H1 (cell line): Measurements from ENCODE around the gene ABL1. TPM values are rescaled to one million over a fixed set of nuclear protein-coding genes. Genes with fewer than 3 reads are reported as not detected.

Experiments
- CTCF ChIA-PET: fragments of 300-600 bp; sonication (Branson Sonifier 250); formaldehyde crosslinking; loops from one replicate; lab custom pipeline; 2021; ENCODE audit not compliant: partially characterized antibody; lab: Charles Lee
- POLR2A ChIA-PET: fragments of 300-600 bp; sonication (Branson Sonifier 250); formaldehyde crosslinking; loops from one replicate; lab custom pipeline; 2021; ENCODE audit warnings: inconsistent platforms; ENCODE audit not compliant: partially characterized antibody; lab: Charles Lee
- DNase-seq, 2 experiments: peaks; one replicate each; pipeline versions ENCODE4 v3.0.0 to v3.0.0-alpha.2; 2010 to 2022; ENCODE audit warnings: low spot score in 2 of 2, low read depth in 1 of 2, mixed read lengths in 1 of 2
- FAIRE-seq: peaks from 2 replicates; lab custom pipeline; 2011; peaks lifted over from hg19 to GRCh38; lab: Jason Lieb, UNC
- H2AFZ ChIP-seq: 2 replicates; pipeline ENCODE4 v1.8.1; 2012; ENCODE audit warnings: low read length, inconsistent platforms
- H2AK5ac ChIP-seq: 2 replicates; pipeline ENCODE4 v1.6.1; 2013; ENCODE audit warnings: low read depth, low read length
- H2BK120ac ChIP-seq: replicated peaks from 2 replicates; pipeline ENCODE3; 2013; ENCODE audit warnings: low read depth, low read length, inconsistent platforms
- H2BK12ac ChIP-seq: 2 replicates; pipeline ENCODE4 v1.6.1; 2013; ENCODE audit warnings: low read depth, low read length
- H2BK15ac ChIP-seq: 2 replicates; pipeline ENCODE4 v1.6.1; 2013; ENCODE audit warnings: low read length
- H2BK20ac ChIP-seq: 2 replicates; pipeline ENCODE4 v1.6.1; 2013; ENCODE audit warnings: low read length
- H2BK5ac ChIP-seq: 2 replicates; pipeline ENCODE4 v1.6.1; 2013; ENCODE audit warnings: low read depth, low read length
- H3K14ac ChIP-seq: 2 replicates; pipeline ENCODE4 v1.6.1; 2013; ENCODE audit warnings: inconsistent platforms; ENCODE audit not compliant: insufficient read length
- H3K18ac ChIP-seq: 2 replicates; pipeline ENCODE4 v1.6.1; 2013; ENCODE audit warnings: low read length; ENCODE audit errors: extremely low read depth
- H3K23ac ChIP-seq: 2 replicates; pipeline ENCODE4 v1.6.1; 2013; ENCODE audit warnings: inconsistent platforms; ENCODE audit not compliant: insufficient read length
- H3K23me2 ChIP-seq: 2 replicates; pipeline ENCODE4 v1.6.1; 2013; ENCODE audit warnings: low read depth, low read length
- H3K27ac ChIP-seq: 2 replicates; pipeline ENCODE4 v1.6.1; 2011; ENCODE audit warnings: low read depth, low read length, inconsistent platforms
- H3K27me3 ChIP-seq, 4 experiments: replicated peaks in 1 of 4; 1 replicate in 1 of 4; 2 replicates in 3 of 4; pipeline versions ENCODE4 v1.6.1 to v1.8.1; 2011 to 2013; ENCODE audit warnings: low read length in 3 of 4, mild to moderate bottlenecking in 3 of 4, inconsistent platforms in 2 of 4, mixed read lengths in 2 of 4, moderate library complexity in 1 of 4; ENCODE audit not compliant: control insufficient read depth in 3 of 4, insufficient read depth in 3 of 4; ENCODE audit errors: extremely low read depth in 1 of 4
- H3K36me3 ChIP-seq, 4 experiments: 2 replicates each; pipeline versions ENCODE4 v1.6.1 to v1.8.1; 2011 to 2013; ENCODE audit warnings: mild to moderate bottlenecking in 4 of 4, low read length in 3 of 4, moderate library complexity in 2 of 4, control low read depth in 1 of 4, inconsistent platforms in 1 of 4; ENCODE audit not compliant: insufficient read depth in 4 of 4, control insufficient read depth in 2 of 4
- H3K4ac ChIP-seq: replicated peaks from 2 replicates; pipeline ENCODE3; 2013; ENCODE audit warnings: low read length, low read depth, mixed read lengths, inconsistent platforms; ENCODE audit not compliant: insufficient read length
- H3K4me1 ChIP-seq, 4 experiments: replicated peaks in 1 of 4; 1 replicate in 1 of 4; 2 replicates in 3 of 4; pipeline versions ENCODE4 v1.6.1 to v1.8.1; 2011 to 2013; ENCODE audit warnings: low read length in 3 of 4, inconsistent platforms in 2 of 4, mixed read lengths in 1 of 4; ENCODE audit not compliant: insufficient read depth in 4 of 4, control insufficient read depth in 3 of 4
- H3K4me2 ChIP-seq, 2 experiments: 2 replicates each; pipeline versions ENCODE4 v1.6.1 to v1.8.1; 2011 to 2013; ENCODE audit warnings: low read depth in 2 of 2, low read length in 2 of 2, control low read depth in 1 of 2, inconsistent platforms in 1 of 2, mild to moderate bottlenecking in 1 of 2; ENCODE audit not compliant: insufficient read depth in 1 of 2
- H3K4me3 ChIP-seq, 4 experiments: fragments of 200-600, 300-600 bp in 1 of 4; sonication (generic), shearing (Covaris generic), sonication (Bioruptor Twin) in 1 of 4; 2 replicates each; pipeline versions ENCODE4 v1.5.1 to v1.8.1; 2011 to 2016; ENCODE audit warnings: low read length in 4 of 4, low read depth in 3 of 4, control low read depth in 2 of 4, inconsistent platforms in 2 of 4, mild to moderate bottlenecking in 2 of 4, mixed read lengths in 1 of 4, moderate library complexity in 1 of 4; ENCODE audit not compliant: insufficient read depth in 2 of 4; ENCODE audit errors: extremely low read depth in 1 of 4
- H3K56ac ChIP-seq: replicated peaks from 2 replicates; pipeline ENCODE3; 2013; ENCODE audit warnings: low read depth, mild to moderate bottlenecking, mixed read lengths, low read length, inconsistent platforms; ENCODE audit not compliant: insufficient read length
- H3K79me1 ChIP-seq: 2 replicates; pipeline ENCODE4 v1.6.1; 2013; ENCODE audit warnings: low read depth, low read length, control low read depth
- H3K79me2 ChIP-seq, 2 experiments: 2 replicates each; pipeline versions ENCODE4 v1.6.1 to v1.8.1; 2012 to 2013; ENCODE audit warnings: low read length in 2 of 2, mild to moderate bottlenecking in 2 of 2, inconsistent platforms in 1 of 2; ENCODE audit not compliant: insufficient read depth in 2 of 2, control insufficient read depth in 1 of 2
- H3K9ac ChIP-seq, 4 experiments: replicated peaks in 1 of 4; 1 replicate in 1 of 4; 2 replicates in 3 of 4; pipeline versions ENCODE4 v1.6.1 to v1.8.1; 2011 to 2013; ENCODE audit warnings: low read depth in 3 of 4, low read length in 3 of 4, control low read depth in 2 of 4, mild to moderate bottlenecking in 2 of 4, moderate library complexity in 2 of 4, inconsistent platforms in 1 of 4; ENCODE audit errors: extremely low read depth in 1 of 4
- H3K9me3 ChIP-seq, 2 experiments: 2 replicates each; pipeline versions ENCODE4 v1.6.1 to v1.8.1; 2012 to 2013; ENCODE audit warnings: mild to moderate bottlenecking in 2 of 2, moderate library complexity in 2 of 2, control low read depth in 1 of 2, inconsistent platforms in 1 of 2, low read depth in 1 of 2, low read length in 1 of 2, mixed read lengths in 1 of 2; ENCODE audit not compliant: insufficient read depth in 2 of 2
- H4K20me1 ChIP-seq, 2 experiments: replicated peaks in 1 of 2; 2 replicates each; pipeline versions ENCODE3 to v1.8.1; 2011 to 2013; ENCODE audit warnings: inconsistent platforms in 2 of 2, low read length in 2 of 2, mild to moderate bottlenecking in 1 of 2; ENCODE audit not compliant: insufficient read depth in 2 of 2, control insufficient read depth in 1 of 2
- H4K5ac ChIP-seq: 2 replicates; pipeline ENCODE4 v1.6.1; 2013; ENCODE audit warnings: low read length, low read depth, mixed read lengths, inconsistent platforms; ENCODE audit not compliant: insufficient read length
- H4K8ac ChIP-seq: 2 replicates; pipeline ENCODE4 v1.8.0; 2013; ENCODE audit warnings: mild to moderate bottlenecking, moderate library complexity, low read length, inconsistent platforms; ENCODE audit not compliant: insufficient read depth; ENCODE audit errors: extremely low read depth
- H4K91ac ChIP-seq: replicated peaks from 2 replicates; pipeline ENCODE3; 2013; ENCODE audit warnings: low read length, mixed read lengths, inconsistent platforms; ENCODE audit not compliant: insufficient read length
- BCL11A ChIP-seq, 2 experiments: IDR thresholded peaks; one replicate each; pipeline ENCODE4 v1.6.1; 2011; ENCODE audit warnings: low read depth in 2 of 2, low read length in 2 of 2, mild to moderate bottlenecking in 2 of 2
- CEBPB ChIP-seq: IDR thresholded peaks from 2 replicates; pipeline ENCODE4 v1.6.1; 2012; ENCODE audit warnings: low read depth, low read length
- EP300 ChIP-seq, 2 experiments: IDR thresholded peaks; 1 replicate in 1 of 2; 2 replicates in 1 of 2; pipeline ENCODE4 v1.6.1; 2011 to 2012; ENCODE audit warnings: low read depth in 2 of 2, low read length in 2 of 2, mild to moderate bottlenecking in 2 of 2, borderline replicate concordance in 1 of 2, inconsistent platforms in 1 of 2, moderate library complexity in 1 of 2
- JUN ChIP-seq: IDR thresholded peaks from 2 replicates; pipeline ENCODE4 v1.6.1; 2011; ENCODE audit warnings: low read depth, mild to moderate bottlenecking, improper control_type of control experiment, low read length
- KDM1A ChIP-seq: fragments of 200-600, 300-600 bp; sonication (generic); IDR thresholded peaks from 2 replicates; pipeline ENCODE4 v1.7.1; 2016; ENCODE audit warnings: mild to moderate bottlenecking, low read length, borderline replicate concordance
- KDM4A ChIP-seq: IDR thresholded peaks from one replicate; pipeline ENCODE4 v1.7.1; 2012; ENCODE audit warnings: low read depth, mild to moderate bottlenecking, moderate library complexity, low read length, inconsistent platforms; ENCODE audit not compliant: severe bottlenecking
- MAFK ChIP-seq: IDR thresholded peaks from 2 replicates; pipeline ENCODE4 v1.6.1; 2012; ENCODE audit warnings: low read depth, mild to moderate bottlenecking, improper control_type of control experiment, low read length
- NRF1 ChIP-seq: IDR thresholded peaks from 2 replicates; pipeline ENCODE4 v1.6.1; 2011; ENCODE audit warnings: mild to moderate bottlenecking, low read depth, low read length, improper control_type of control experiment
- POLR2AphosphoS5 ChIP-seq: IDR thresholded peaks from 2 replicates; pipeline ENCODE4 v1.6.1; 2011; ENCODE audit warnings: low read depth, low read length
- SIX5 ChIP-seq: IDR thresholded peaks from 2 replicates; pipeline ENCODE4 v1.6.1; 2011; ENCODE audit warnings: mild to moderate bottlenecking, low read depth, low read length
- SRF ChIP-seq: IDR thresholded peaks from 2 replicates; pipeline ENCODE4 v1.6.1; 2011; ENCODE audit warnings: mild to moderate bottlenecking, low read depth, low read length, moderate library complexity
- TAF7 ChIP-seq: optimal IDR thresholded peaks from 2 replicates; pipeline ENCODE3; 2011; ENCODE audit warnings: low read depth, mild to moderate bottlenecking, inconsistent platforms, low read length, moderate library complexity, borderline replicate concordance
- WGBS, 2 experiments: shearing (Covaris generic) in 1 of 2; methylation state at CpG; one replicate each; pipeline versions ENCODE4 v1.1.6 to v1.1.7; 2013 to 2015; ENCODE audit warnings: low lambda C conversion rate in 2 of 2, mixed read lengths in 2 of 2, inconsistent platforms in 1 of 2, low coverage in 1 of 2, missing lambda C conversion rate in 1 of 2; ENCODE audit not compliant: insufficient replicate concordance in 2 of 2, insufficient coverage in 1 of 2, insufficient read length in 1 of 2; ENCODE audit errors: extremely low coverage in 1 of 2, missing lambda C conversion rate in 1 of 2; 5-methylcytosine and 5-hydroxymethylcytosine counted together
- polyA plus RNA-seq, 7 experiments: library from polyadenylated mRNA; depleted of rRNA in 3 of 7; stranded (reverse) in 5 of 7; unstranded in 2 of 7; fragments of >200 nt in 5 of 7; fragments of 200-250 nt in 2 of 7; gene quantifications; 1 replicate in 5 of 7; 2 replicates in 1 of 7; 4 replicates in 1 of 7; pipeline versions ENCODE4 v1.2.1 to v1.2.3, GENCODE V29; 2011 to 2013; ENCODE audit warnings: missing spikeins in 2 of 7, mixed read lengths in 2 of 7
- total RNA-seq: library from RNA; stranded (reverse); fragmentation: NEBNext Ultra II Directional; extraction: Animal tissue kit (Norgen Biotek cat#: 25700); gene quantifications from 2 replicates; pipeline ENCODE4 v1.2.1, GENCODE V29; 2021

Gene ABL1
- total and polyA plus RNA-seq, 2 of the 8 experiments (the other 6 are each of a cell fraction or from before 2014, with no cell fraction given) = 35.3 to 104 TPM

DNA sequence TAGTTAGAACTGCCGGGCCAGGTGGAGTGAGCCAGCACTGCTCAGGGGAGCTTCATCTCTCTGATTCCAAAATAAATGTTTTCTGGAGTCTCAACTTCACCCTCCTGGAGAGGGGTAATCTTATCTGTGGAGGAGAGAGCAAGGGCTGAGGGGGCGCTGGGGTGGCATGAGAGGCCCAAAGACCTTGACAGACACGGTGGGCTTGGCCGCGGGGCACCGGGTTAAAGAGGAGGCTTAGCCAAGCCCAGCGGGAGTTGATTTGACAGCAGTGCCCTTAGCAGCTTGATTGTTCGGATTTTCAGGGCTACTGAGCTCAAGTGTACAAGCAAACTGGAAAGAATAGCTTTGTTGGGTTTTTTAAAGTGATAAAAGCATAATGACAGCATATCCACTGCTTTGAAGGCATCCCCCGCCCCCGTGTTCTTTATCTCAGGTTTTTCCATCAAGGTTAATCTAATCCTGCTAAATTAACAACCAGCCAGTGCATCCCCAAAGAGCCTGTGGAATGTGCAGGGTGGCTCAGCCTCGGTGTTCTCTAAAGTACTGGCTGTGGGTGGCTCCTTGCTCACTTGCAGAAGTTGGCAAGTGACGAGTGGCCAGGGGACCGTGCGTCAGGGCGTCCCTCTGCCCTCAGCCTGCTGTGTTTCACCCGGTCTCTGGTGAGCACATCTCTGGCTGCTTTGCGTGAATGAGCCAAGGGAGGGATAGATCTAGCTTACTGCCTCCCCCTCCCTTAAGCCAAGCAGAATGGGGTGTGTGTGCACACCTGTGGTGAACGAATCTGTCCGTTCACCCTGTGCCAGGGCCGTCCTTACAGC lies 56.0 kb downstream of the ABL1 start:
- Histone ChIP-seq H3K9ac (no peak overlapping the region), H3K14ac (no peak overlapping the region), H2AFZ (no peak overlapping the region), H4K91ac (no peak overlapping the region), H3K9me3 (no peaks in the 10 kb centered on the region), H3K79me2 (no peaks in the 10 kb centered on the region), H4K8ac (no peak overlapping the region), H2AK5ac (no peak overlapping the region), H4K20me1 (peaks cover 4 to 6% of the 10 kb centered on the region in 2 experiments), H2BK120ac (no peak overlapping the region), H3K4ac (no peak overlapping the region), H3K23me2 (no peaks in the 10 kb centered on the region), H3K79me1 (no peaks in the 10 kb centered on the region), H3K36me3 (peaks cover 5 to 37% (median 21%) of the 10 kb centered on the region in 4 experiments; a peak in 6 of 8 replicates), H3K4me1 (peaks cover 0 to 3% (median 0%) of the 10 kb centered on the region in 4 experiments; a peak in 3 of 7 replicates), H3K27ac (no peak overlapping the region), H2BK12ac (no peak overlapping the region), H3K23ac (no peak overlapping the region), H2BK15ac (no peak overlapping the region), H2BK20ac (no peak overlapping the region), H3K4me3 (no peak overlapping the region), H2BK5ac (peak overlapping the region; percentile 30; the same call in 1 of the 2 replicates), H3K4me2 (no peak overlapping the region), H3K18ac (no peak overlapping the region), H3K56ac (no peak overlapping the region), H3K27me3 (no peaks in the 10 kb centered on the region), H4K5ac (no peak overlapping the region)
- FAIRE-seq (no peak), DNase-seq (no peak)
- ChIA-PET POLR2A (interaction anchor here (1.2 kb wide), 1 partner anchor 22 kb away, joined by 3 read pairs; no protein-coding TSS in a partner anchor), CTCF (interaction anchor here (0.6 to 8.2 kb wide), 15 partner anchors 9 to 355 kb away, joined by 3 to 49 read pairs (median 3); no protein-coding TSS in a partner anchor)
- TF ChIP-seq SRF (no peak), EP300 (IDR thresholded peaks at IDR 0.05; ENCODE audit: borderline replicate concordance in 1 of 2, low read depth in 2 of 2, low read length in 2 of 2) (no peak), BCL11A (IDR thresholded peaks at IDR 0.05; ENCODE audit: low read depth in 2 of 2, low read length in 2 of 2) (no peak), KDM4A (no peak), JUN (no peak), SIX5 (no peak), NRF1 (no peak), CEBPB (no peak), POLR2AphosphoS5 (no peak), MAFK (no peak), TAF7 (no peak), KDM1A (no peak)
- WGBS, 2 experiments = 96% methylated on average over 19 of the region's 20 CpGs; no CpG with 5 or more reads in 1 of the 2 experiments
